Measurements from ENCODE around the gene MED15. TPM values are rescaled to one million over a fixed set of nuclear protein-coding genes. Genes with fewer than 3 reads are reported as not detected.

MED15 gene
- total and polyA plus RNA-seq, 10 of the 15 experiments (the other 5 are each of a cell fraction or from before 2014, with no cell fraction given), result 1.4 to 75.2 (median 26.9) TPM

- TF ChIP-seq, protein P1, sequence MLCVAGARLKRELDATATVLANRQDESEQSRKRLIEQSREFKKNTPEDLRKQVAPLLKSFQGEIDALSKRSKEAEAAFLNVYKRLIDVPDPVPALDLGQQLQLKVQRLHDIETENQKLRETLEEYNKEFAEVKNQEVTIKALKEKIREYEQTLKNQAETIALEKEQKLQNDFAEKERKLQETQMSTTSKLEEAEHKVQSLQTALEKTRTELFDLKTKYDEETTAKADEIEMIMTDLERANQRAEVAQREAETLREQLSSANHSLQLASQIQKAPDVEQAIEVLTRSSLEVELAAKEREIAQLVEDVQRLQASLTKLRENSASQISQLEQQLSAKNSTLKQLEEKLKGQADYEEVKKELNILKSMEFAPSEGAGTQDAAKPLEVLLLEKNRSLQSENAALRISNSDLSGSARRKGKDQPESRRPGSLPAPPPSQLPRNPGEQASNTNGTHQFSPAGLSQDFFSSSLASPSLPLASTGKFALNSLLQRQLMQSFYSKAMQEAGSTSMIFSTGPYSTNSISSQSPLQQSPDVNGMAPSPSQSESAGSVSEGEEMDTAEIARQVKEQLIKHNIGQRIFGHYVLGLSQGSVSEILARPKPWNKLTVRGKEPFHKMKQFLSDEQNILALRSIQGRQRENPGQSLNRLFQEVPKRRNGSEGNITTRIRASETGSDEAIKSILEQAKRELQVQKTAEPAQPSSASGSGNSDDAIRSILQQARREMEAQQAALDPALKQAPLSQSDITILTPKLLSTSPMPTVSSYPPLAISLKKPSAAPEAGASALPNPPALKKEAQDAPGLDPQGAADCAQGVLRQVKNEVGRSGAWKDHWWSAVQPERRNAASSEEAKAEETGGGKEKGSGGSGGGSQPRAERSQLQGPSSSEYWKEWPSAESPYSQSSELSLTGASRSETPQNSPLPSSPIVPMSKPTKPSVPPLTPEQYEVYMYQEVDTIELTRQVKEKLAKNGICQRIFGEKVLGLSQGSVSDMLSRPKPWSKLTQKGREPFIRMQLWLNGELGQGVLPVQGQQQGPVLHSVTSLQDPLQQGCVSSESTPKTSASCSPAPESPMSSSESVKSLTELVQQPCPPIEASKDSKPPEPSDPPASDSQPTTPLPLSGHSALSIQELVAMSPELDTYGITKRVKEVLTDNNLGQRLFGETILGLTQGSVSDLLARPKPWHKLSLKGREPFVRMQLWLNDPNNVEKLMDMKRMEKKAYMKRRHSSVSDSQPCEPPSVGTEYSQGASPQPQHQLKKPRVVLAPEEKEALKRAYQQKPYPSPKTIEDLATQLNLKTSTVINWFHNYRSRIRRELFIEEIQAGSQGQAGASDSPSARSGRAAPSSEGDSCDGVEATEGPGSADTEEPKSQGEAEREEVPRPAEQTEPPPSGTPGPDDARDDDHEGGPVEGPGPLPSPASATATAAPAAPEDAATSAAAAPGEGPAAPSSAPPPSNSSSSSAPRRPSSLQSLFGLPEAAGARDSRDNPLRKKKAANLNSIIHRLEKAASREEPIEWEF (IDR thresholded peaks at IDR 0.05; ENCODE audit: insufficient replicate concordance, low read depth, low read length), result no peak
- TF ChIP-seq ATF7 (IDR thresholded peaks at IDR 0.05; ENCODE audit: low read depth), result no peak
- no peak for TF ChIP-seq NBN (IDR thresholded peaks at IDR 0.05)
- TF ChIP-seq NFYB (IDR thresholded peaks at IDR 0.05; ENCODE audit: insufficient read depth, low read depth, low read length), result no peak
Observed at GRCh38 chr22:20632518-20632917, 125.1 kb downstream of the MED15 start (continued).

DNA sequence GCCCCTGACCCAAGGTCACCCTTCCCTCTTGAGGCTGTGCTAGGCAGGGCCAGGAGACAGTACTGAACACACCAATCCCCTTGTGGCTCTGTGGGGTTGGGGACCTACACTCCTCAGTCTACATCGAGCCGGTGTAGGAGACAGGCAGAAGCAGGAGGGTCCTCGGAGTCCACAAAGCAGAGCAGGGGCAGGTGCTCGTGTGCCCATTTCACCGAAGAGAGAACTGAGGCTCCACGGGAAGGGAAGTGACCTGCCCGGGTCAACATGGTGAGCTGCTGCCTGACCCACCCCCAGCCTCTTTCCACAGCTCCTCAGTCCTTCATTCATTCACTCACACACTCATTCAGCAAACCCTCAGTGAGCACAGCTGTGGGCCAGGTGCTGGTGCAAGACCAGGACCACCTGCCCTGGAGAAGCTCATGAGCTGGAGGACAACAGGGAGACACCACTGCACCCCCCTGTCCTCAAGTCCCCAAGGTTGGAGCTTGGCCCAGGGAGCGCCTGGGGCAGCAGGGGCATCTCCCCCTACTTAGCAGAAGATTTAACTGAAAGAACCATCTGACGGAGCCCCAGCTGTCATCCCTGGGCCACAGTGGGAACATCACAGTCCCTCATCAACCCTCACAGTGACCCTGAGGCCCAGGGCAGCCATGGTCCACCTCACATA is 127.3 kb downstream of the MED15 start:
- Histone ChIP-seq H3K4me3 (no peak overlapping the region), H3K9ac (ENCODE audit: control insufficient read depth, insufficient read depth, low read length) (no peak overlapping the region), H3K27me3 (replicated peaks in 1 of 2; ENCODE audit: control insufficient read depth in 2 of 2, insufficient read depth in 2 of 2, low read length in 1 of 2) (no peaks in the 10 kb centered on the region), H3K27ac (ENCODE audit: control insufficient read depth, insufficient read depth) (no peak overlapping the region), H3K9me3 (replicated peaks; ENCODE audit: control insufficient read depth, insufficient read depth, low read length) (0 out of 3 replicates have a peak, but pooled peaks cover 2% of the 10 kb centered on the region), H3K4me2 (ENCODE audit: control insufficient read depth, insufficient read depth) (no peak overlapping the region), H3K79me2 (ENCODE audit: control insufficient read depth, insufficient read depth, low read length) (no peaks in the 10 kb centered on the region), H3K36me3 (ENCODE audit: control insufficient read depth in 2 of 2, insufficient read depth in 2 of 2, low read length in 1 of 2) (no peaks in the 10 kb centered on the region), H2AFZ (ENCODE audit: control insufficient read depth, low read depth, low read length) (no peak overlapping the region), H3K4me1 (ENCODE audit: control insufficient read depth, insufficient read depth, low read length) (peaks cover 4% of the 10 kb centered on the region; the same call in 1 of the 2 replicates), H4K20me1 (ENCODE audit: control insufficient read depth, insufficient read depth) (no peaks in the 10 kb centered on the region)
- DNase-seq (ENCODE audit: low read depth, low spot score), result no peak
- ChIA-PET POLR2A (no interaction called here), SMC1A (ENCODE audit: uncharacterized antibody, unreplicated experiment) (no interaction called here), RAD21 (ENCODE audit: unreplicated experiment) (interaction anchor here (0.9 kb wide), 1 partner anchor 9 kb away, joined by 3 read pairs; no protein-coding TSS in a partner anchor), CTCF (no interaction called here)
- ATAC-seq, result no peak
- intact Hi-C loops (cut with micrococcal nuclease; ENCODE audit: unreplicated experiment), result no loop called here
- 55% methylated on average over 8 of the region's 9 CpGs for WGBS (ENCODE audit: insufficient coverage, insufficient replicate concordance, low lambda C conversion rate, missing lambda C conversion rate)
- no peak for FAIRE-seq
- no TSS peak for BruUV-seq (replicated peaks)
- in situ Hi-C loops (cut with MboI), result no loop called here
- no peak for TF ChIP-seq TCF12 (IDR thresholded peaks at IDR 0.05; ENCODE audit: low read depth, low read length)
- TF ChIP-seq ZNF217 (IDR thresholded peaks at IDR 0.05), result no peak
- TF ChIP-seq, protein P2, sequence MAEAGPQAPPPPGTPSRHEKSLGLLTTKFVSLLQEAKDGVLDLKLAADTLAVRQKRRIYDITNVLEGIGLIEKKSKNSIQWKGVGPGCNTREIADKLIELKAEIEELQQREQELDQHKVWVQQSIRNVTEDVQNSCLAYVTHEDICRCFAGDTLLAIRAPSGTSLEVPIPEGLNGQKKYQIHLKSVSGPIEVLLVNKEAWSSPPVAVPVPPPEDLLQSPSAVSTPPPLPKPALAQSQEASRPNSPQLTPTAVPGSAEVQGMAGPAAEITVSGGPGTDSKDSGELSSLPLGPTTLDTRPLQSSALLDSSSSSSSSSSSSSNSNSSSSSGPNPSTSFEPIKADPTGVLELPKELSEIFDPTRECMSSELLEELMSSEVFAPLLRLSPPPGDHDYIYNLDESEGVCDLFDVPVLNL (IDR thresholded peaks at IDR 0.05; ENCODE audit: low read depth, low read length), result no peak
- no peak for TF ChIP-seq HCFC1 (IDR thresholded peaks at IDR 0.05; ENCODE audit: low read length)
- TF ChIP-seq FOXM1 (IDR thresholded peaks at IDR 0.05; ENCODE audit: low read depth, low read length), result no peak
- no peak for TF ChIP-seq ZNF592 (IDR thresholded peaks at IDR 0.05)
- TF ChIP-seq POLR2AphosphoS2 (IDR thresholded peaks at IDR 0.05; ENCODE audit: low read depth, low read length), result no peak
- TF ChIP-seq BRCA1 (IDR thresholded peaks at IDR 0.05; ENCODE audit: low read depth, low read length), result no peak

Data from GM12878 (cell line).